Left lung (tissue), 10 donors: ENCODE data around the gene ADRA2C. TPM values are rescaled to one million over a fixed set of nuclear protein-coding genes. Genes with fewer than 3 reads are reported as not detected.

Source experiments
- ATAC-seq: fragments of 200-7000 bp; cut with Tn5 transposase; one replicate; pipeline ENCODE4 v1.9.1; 2020; ENCODE audit warnings: moderate library complexity
- DNase-seq, 4 donors: peaks; one replicate each; pipeline ENCODE4 v3.0.0-alpha.2; 2013 to 2020
- H3K27ac ChIP-seq, 2 donors: fragments of 200-600 bp; sonication (generic) in 1 of 2; one replicate each; pipeline versions ENCODE4 v1.5.0 to v1.8.0; 2020 to 2021
- H3K27me3 ChIP-seq, 2 donors: fragments of 200-600 bp; sonication (generic) in 1 of 2; one replicate each; pipeline versions ENCODE4 v1.5.0 to v1.8.0; 2020 to 2021
- H3K36me3 ChIP-seq, 2 donors: fragments of 200-600 bp; sonication (generic) in 1 of 2; one replicate each; pipeline versions ENCODE4 v1.5.0 to v1.8.0; 2020 to 2021
- H3K4me1 ChIP-seq, 2 donors: fragments of 200-600 bp; one replicate each; pipeline ENCODE4 v1.8.0; 2021
- H3K4me3 ChIP-seq, 2 donors: fragments of 200-600 bp; sonication (generic) in 1 of 2; one replicate each; pipeline versions ENCODE4 v1.5.0 to v1.8.0; 2020 to 2021; ENCODE audit warnings: mild to moderate bottlenecking in 1 of 2
- H3K9me3 ChIP-seq, 2 donors: fragments of 200-600 bp; sonication (generic) in 1 of 2; one replicate each; pipeline versions ENCODE4 v1.5.0 to v1.8.0; 2020 to 2021
- intact Hi-C, 2 donors: fragments of 100-400 bp; cut with DNase I; formaldehyde crosslinking; loops; one replicate each; pipeline versions ENCODE4 v1.11.2 to v1.14.2; 2022
- polyA plus RNA-seq, 6 donors: library from polyadenylated mRNA; unstranded; fragments of 120-200 nt; gene quantifications; one replicate each; pipeline ENCODE4 v1.2.1, GENCODE V29; 2013; ENCODE audit not compliant: insufficient read length in 6 of 6
- total RNA-seq, 2 donors: library from RNA; stranded (reverse); fragmentation: NEBNext Ultra II Directional; extraction: Animal tissue kit (Norgen Biotek cat#: 25700); gene quantifications; one replicate each; pipeline ENCODE4 v1.2.1, GENCODE V29; 2021
- TF ChIP-seq, protein P1 (sequence below), 2 donors: fragments of 200-600 bp; sonication (generic) in 1 of 2; IDR thresholded peaks; one replicate each; pipeline versions ENCODE4 v1.5.0 to v1.8.0; 2021; ENCODE audit warnings: antibody characterized with exemption in 2 of 2
- donor health status: DM: no; HTN: yes; CAD: no.
- donor health status: DM: no; HTN: no; CAD: no.

ADRA2C gene
- total and polyA plus RNA-seq, 8 donors, result 0.63 to 3.2 (median 0.85) TPM

DNA sequence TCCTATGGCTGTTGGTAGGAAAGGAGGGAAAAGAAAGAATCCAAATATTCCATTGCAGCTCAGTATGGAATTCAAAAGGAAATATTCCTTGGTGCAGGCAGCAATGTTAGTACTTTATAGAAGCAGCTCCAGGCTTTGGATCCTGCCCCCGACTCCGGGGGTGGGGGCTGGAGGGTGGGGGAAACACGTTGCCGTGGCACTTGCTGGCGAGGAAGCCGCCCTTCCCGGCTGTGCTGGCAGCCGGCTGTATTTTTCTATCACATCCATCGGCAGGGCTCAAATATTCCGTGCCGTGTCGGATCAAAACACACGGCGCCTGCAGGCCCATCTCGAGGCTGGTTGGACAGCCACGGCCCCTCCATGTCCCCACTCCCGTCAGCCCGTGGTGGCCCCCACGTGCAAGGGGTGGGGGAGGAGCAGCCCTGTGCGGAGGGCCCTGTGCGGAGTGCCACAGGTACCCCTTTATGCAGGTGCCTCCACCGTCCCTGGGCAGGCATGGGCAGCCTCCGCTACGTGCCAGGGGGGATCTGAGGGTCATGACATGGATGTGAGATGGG is 5.8 kb downstream of the ADRA2C start:
- Histone ChIP-seq H3K9me3 (no peaks in the 10 kb centered on the region), H3K36me3 (no peaks in the 10 kb centered on the region), H3K27me3 (peaks cover 12 to 95% of the 10 kb centered on the region in 2 donors), H3K4me1 (peaks cover 0 to 2% of the 10 kb centered on the region in 2 donors), H3K27ac (no peak overlapping the region), H3K4me3 (no peak overlapping the region)
- no peak for ATAC-seq
- DNase-seq, result peak in 1 of 4 donors; percentile 58
- TF ChIP-seq, protein P1, sequence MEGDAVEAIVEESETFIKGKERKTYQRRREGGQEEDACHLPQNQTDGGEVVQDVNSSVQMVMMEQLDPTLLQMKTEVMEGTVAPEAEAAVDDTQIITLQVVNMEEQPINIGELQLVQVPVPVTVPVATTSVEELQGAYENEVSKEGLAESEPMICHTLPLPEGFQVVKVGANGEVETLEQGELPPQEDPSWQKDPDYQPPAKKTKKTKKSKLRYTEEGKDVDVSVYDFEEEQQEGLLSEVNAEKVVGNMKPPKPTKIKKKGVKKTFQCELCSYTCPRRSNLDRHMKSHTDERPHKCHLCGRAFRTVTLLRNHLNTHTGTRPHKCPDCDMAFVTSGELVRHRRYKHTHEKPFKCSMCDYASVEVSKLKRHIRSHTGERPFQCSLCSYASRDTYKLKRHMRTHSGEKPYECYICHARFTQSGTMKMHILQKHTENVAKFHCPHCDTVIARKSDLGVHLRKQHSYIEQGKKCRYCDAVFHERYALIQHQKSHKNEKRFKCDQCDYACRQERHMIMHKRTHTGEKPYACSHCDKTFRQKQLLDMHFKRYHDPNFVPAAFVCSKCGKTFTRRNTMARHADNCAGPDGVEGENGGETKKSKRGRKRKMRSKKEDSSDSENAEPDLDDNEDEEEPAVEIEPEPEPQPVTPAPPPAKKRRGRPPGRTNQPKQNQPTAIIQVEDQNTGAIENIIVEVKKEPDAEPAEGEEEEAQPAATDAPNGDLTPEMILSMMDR (IDR thresholded peaks at IDR 0.05), result no peak
- intact Hi-C loops, result no loop called here

DNA sequence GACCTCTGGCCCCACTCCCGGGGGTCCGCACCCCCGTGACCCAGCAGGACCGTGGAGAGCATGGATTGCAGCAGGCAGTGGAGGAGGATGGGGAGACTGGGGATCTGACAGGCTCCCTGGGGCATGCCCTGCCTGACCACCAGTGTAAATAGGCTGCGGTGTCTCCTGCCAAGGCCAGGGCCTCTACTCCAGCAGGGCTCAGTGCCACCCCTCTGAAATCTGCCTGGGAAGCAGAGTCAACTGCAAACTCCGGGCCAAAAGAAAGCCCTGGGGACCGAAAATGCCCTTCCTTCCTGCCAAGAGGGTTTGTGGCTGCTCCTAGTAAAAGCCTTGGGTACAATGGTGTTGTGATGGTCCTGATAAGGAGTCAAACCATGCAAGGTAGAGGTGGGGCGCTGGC is 6.4 kb downstream of the ADRA2C start:
- Histone ChIP-seq H3K4me1 (no peaks in the 10 kb centered on the region), H3K4me3 (no peak overlapping the region), H3K27me3 (peaks cover 8 to 91% of the 10 kb centered on the region in 2 donors), H3K27ac (no peak overlapping the region), H3K9me3 (no peaks in the 10 kb centered on the region), H3K36me3 (no peaks in the 10 kb centered on the region)
- intact Hi-C loops, result no loop called here
- ATAC-seq (no peak), DNase-seq (peak in 1 of 4 donors; percentile 32)
- TF ChIP-seq, protein P1 (IDR thresholded peaks at IDR 0.05), result no peak

DNA sequence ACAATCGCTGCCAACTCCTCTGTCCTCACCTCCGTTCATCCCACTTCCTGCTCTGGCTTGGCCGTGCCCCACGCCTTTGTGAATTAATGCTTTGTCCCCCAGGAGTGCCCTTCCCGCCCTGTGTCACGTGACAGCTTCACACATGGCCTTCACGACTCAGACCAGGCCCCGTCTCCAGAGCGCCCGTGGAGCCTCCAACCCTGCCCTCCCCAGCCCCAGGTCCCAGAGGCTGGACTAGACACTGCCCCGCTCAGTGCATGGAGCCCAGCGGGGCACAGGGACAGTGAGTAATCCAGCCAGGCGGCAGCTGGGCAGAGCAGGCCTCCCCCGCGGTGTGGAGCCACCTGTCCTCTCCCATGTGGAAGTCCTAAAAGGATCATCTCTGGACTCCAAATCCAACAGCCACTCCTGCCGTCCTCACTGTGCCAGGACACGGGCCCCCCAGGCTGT is 7.4 kb downstream of the ADRA2C start:
- TF ChIP-seq, protein P1 (IDR thresholded peaks at IDR 0.05), result no peak
- H3K4me1 ChIP-seq, result no peaks in the 10 kb centered on the region
- no peak overlapping the region for H3K27ac ChIP-seq
- DNase-seq (peak in 1 of 4 donors; percentile 66), ATAC-seq (no peak)
- H3K36me3 ChIP-seq, result no peaks in the 10 kb centered on the region
- H3K27me3 ChIP-seq, result peaks cover 0 to 87% of the 10 kb centered on the region in 2 donors
- no peak overlapping the region for H3K4me3 ChIP-seq
- intact Hi-C loops, result no loop called here
- no peaks in the 10 kb centered on the region for H3K9me3 ChIP-seq

DNA sequence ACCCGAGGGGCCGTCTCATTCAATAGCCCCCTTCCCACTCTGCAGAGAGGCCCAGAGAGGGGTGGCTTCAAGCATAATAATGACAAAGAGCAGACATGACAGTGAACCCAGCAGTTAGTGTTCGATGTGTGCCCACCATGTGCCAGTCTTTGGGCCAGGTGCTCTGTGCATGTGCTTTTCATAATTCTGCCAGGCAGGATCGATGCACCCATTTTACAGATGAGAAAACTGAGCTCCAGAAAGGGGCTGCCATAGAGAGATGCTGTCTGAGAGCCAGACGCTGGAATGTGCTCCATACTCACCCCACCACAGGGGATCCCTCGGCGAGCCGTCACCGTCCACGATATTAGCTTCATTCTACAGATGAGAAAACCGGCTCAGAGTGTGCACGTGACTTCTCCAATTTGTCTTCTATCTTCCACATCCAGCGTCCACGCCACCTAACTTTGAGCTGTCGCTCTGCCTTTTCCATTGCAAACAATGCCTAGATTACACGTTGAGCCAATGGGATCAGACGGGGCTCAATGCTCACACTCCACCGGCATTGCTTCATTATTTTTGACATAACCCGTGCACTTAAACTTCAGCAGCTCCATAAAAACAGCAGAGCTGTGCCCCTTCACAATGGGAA is 8.2 kb downstream of the ADRA2C start:
- TF ChIP-seq, protein P1 (IDR thresholded peaks at IDR 0.05), result no peak
- ATAC-seq, result no peak
- H3K27me3 ChIP-seq, result peaks cover 0 to 86% of the 10 kb centered on the region in 2 donors

DNA sequence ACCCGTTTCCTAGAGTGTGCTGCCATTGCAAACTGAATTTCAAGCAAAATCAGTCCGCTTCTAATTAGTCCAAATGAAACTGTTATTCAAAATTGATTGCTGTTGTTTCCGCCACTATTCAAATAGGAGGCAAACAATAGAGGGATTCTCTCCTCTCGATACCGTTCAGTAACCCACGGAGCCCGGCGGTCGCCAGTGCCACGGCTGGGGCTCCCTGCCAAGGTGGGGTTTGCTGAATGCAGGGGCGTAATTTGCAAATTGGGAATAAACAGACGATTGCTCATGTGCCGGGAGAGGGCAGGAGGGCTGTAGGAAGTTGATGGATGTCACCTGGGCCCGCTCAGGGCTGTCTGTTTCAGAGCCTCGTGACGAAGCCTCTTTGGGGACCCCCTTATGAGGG is 8.8 kb downstream of the ADRA2C start:
- intact Hi-C loops, result no loop called here
- Histone ChIP-seq H3K36me3 (no peaks in the 10 kb centered on the region), H3K4me1 (no peaks in the 10 kb centered on the region), H3K9me3 (no peaks in the 10 kb centered on the region), H3K27me3 (peaks cover 0 to 83% of the 10 kb centered on the region in 2 donors), H3K4me3 (no peak overlapping the region), H3K27ac (no peak overlapping the region)
- no peak for ATAC-seq
- peak in 1 of 4 donors; percentile 49 for DNase-seq
- TF ChIP-seq, protein P1 (IDR thresholded peaks at IDR 0.05), result no peak

More for the DNA sequence above, 8.2 kb downstream of the ADRA2C start:
- Histone ChIP-seq H3K4me3 (no peak overlapping the region), H3K36me3 (no peaks in the 10 kb centered on the region), H3K4me1 (no peaks in the 10 kb centered on the region), H3K9me3 (no peaks in the 10 kb centered on the region), H3K27ac (no peak overlapping the region)
- intact Hi-C loops, result no loop called here
- DNase-seq, result peak in 1 of 4 donors; percentile 39
